ENCODE data around the gene RANBP3L. TPM values are rescaled to one million over a fixed set of nuclear protein-coding genes. Genes with fewer than 3 reads are reported as not detected.

The RANBP3L gene
- total RNA-seq, 1 donor from 2014 or later, result 0.16 TPM

DNA sequence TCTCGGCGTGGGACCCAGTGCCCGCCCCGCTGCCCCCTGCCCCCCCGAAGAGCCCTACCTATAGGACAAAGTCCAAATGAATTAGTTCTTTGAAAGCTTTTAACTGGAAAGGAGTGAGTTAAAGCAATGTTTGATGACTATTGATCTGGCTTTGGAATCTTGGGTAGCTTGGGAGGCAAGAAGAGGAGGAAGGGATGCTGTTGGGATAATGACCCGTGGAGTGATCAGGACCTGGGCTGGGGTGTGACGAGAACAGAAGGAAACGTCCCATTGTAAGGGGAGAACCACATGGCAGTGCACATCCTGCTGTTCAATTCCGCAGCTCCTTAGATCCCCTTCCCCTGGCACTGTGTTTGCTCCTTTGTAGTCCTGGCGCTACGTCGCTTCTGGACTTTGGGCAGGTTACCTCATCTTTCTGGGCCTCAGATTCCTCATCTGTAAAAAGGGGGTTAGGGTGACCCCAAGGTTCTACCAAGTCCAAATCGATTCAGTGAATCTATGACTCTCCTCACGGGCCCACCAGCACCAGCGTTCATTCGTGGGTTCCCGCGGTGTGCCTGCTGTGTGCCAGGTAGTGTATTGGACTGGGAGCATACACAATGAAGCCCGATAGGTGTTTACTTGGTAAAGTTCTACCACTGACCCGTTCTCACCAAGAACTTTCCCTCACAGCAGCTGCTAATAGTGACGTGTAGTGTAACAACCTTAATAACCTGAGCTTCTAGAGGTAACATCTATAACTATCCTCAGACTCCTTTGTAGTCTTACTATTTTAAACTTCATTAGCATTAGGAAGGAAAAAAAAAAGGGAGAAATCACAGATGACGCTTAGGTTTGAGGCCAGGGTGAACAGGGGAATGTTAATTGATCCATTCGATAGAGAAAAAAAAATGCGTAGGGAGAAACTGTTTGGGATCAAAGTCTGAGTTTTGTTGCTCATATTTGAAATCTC is 58.9 kb downstream of the RANBP3L start:
- ATAC-seq, result no peak

GRCh38 chr5:36241631-36242533 is 59.8 kb downstream of the RANBP3L start, which contains the start of gene NADK2:
Gene NADK2, minus strand, starts transcription at chr5:36241925. Its CDS starts 127 bp downstream, at chr5:36241798.
- ATAC-seq, result peak; percentile 95

GRCh38 chr5:36240779-36241630 is 60.7 kb downstream of the RANBP3L start:
- ATAC-seq, result peak; percentile 35

DNA sequence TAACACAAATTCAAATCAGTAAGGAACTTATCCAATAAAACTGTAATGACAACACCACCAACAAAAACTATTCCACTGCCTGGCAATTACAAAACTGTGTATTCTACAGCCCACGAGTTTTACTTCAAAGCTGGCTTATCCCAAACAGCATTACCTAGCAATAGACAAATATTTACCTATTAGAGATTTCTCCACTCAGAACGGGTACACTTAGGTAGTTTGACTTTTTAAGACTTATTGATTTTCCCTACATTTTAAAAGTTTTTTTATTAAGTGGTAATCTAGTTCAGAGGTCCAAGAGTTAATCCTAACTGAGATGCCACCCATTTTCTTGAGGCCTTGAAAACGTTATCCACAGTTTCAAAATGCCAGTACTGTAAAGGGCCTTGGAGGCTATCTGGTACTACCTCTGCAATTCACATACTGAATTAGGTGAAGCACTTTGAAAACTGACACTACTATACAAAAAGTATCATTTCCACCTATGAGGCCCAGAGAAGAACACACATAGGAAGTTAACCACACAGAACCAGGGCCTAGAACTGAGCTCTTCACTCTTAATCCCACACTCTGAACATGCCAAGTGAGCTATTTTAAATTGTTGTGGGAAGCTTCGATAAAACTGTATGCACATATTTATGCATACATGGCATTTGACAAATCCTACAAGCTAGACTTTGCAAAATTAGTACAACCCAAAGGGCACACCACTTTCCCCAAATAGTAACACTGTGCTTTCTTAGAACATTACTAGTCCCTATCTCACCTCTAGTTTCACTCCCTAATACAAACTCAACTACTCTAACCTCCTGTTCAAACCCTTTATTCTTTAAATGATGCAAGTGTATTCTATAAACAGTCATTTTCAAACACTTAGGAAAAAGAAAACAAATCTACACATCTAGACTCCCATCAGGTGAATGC is 62.1 kb downstream of the RANBP3L start:
- ATAC-seq, result no peak

GRCh38 chr5:36238502-36239295 is 63.0 kb downstream of the RANBP3L start:
- ATAC-seq, result no peak

GRCh38 chr5:36237751-36238150 is 64.0 kb downstream of the RANBP3L start:
- no peak for ATAC-seq

GRCh38 chr5:36236801-36237200 is 64.9 kb downstream of the RANBP3L start:
- ATAC-seq, result no peak

- ATAC-seq, result no peak
Observed at GRCh38 chr5:36232533-36232932, 69.2 kb downstream of the RANBP3L start.

- ATAC-seq, result no peak
Observed at GRCh38 chr5:36230151-36230790, 71.4 kb downstream of the RANBP3L start.

DNA sequence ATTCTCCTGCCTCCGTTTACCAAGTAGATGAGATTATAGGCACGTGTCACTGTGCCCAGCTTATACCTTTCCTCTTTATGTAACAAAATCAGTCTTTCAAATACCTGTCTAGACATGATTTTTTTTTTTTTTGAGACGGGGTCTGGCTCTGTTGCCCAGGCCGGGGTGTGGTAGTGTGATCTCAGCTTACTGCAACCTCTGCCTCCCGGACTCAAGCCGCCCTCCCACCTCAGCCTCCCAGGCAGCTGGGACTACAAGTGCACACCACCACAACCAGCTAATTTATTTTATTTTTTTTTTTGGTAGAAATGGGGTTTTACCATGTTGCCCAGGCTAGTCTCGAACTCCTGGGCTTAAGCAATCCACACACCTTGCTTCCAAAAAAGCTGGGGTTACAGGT is 73.2 kb downstream of the RANBP3L start:
- no peak for ATAC-seq

GRCh38 chr5:36227046-36227445 is 74.7 kb downstream of the RANBP3L start:
- no peak for ATAC-seq

DNA sequence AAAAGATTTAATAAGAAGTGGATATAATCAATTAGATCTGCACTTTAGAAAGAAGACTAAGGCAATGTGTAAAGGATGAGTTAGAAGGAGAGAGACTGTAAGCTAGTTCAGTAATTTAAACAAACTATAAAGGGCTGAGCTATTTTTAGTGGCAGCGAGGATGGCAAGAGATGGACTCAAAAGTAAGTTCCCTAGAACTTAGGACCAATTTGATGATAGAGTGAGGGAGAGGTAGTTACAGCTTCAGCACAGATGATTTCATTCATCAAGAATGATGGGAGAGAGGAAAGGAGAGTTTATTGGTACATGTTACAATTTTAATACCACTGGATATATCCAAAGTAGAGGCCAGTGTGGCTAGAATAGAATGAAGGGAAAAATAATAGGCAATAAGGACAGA is 79.1 kb downstream of the RANBP3L start:
- ATAC-seq, result no peak

GRCh38 chr5:36217988-36218387 is 83.7 kb downstream of the RANBP3L start:
- no peak for ATAC-seq

DNA sequence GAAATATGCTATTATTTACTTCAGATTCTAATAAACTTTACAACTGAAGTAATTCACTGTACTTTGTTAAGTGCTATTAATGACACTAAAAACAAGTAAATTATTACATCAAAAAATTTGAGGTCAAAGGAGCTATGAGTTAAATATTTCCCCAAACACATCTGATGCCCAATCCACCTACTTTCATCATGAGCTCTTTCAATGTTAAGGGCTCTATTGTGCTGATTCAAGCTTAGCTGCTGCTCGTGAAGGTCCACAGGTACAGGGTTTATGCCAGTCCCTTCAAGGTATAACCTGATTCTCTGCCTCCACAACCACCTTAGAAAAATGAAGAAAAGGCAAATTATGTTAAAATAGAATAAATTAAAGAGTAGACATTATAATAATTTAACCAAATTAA is 84.1 kb downstream of the RANBP3L start:
- ATAC-seq, result no peak

GRCh38 chr5:36215910-36216309 is 85.8 kb downstream of the RANBP3L start:
- no peak for ATAC-seq

DNA sequence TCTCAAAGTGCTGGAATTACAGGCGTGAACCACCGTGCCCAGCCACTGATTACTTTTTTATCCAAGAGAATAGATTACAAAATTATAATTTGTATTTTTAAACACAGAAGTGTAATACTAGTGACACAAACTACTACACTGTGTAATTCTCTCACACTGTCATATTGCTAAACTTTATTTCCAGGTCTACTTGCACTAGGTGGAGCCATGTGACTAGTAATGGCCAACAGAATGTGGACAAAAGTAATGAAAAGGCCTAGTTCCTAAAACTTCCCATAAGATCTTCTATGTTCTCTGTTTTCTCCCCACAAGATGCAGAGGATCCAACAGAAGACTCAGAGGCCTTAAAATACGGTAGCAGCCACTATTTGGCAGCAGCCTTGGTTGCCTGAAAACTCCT is 87.3 kb downstream of the RANBP3L start:
- no peak for ATAC-seq

- no peak for ATAC-seq
Observed at GRCh38 chr5:36209664-36210063, 92.0 kb downstream of the RANBP3L start.

DNA sequence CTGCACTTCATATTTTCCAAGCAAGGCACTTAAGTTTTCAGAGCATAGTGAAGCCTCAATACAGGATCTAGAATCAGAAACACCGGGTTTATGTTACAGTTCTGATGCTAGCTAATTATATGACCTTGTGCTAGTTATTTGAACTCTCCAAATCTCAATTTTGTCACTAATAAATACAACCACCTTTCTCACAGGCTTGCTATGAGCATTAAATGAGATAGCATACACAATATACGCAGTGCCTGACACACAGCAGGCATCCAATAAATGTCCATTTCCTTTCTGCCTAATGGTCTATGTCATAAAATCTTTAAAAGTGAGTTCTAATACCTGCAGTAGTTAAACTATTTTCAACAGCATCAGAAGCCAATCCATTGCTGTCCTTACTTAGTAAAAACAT is 92.9 kb downstream of the RANBP3L start:
- no peak for ATAC-seq

- no peak for ATAC-seq
Observed at GRCh38 chr5:36206913-36207312, 94.8 kb downstream of the RANBP3L start.

DNA sequence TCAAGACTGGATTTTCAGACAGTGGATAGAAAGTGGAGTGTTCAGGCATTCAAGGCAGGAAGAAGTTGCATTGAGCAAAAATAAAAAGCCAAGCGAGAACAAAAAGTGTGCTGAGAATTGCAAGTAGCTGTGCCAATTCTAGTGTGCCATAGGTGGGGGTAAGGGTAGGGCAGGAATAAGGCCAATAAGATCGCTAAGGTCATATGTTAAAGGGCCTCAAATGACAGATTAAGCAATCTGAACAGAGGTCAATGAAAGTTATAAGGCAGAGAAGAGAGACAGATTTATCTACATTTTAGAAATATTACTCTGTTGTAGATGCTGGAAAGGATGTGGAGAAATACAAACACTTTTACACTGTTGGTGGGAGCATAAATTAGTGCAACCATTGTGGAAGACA is 96.4 kb downstream of the RANBP3L start:
- ATAC-seq, result no peak

Data from esophagus mucosa (tissue), 1 donor.